Mucosa of descending colon (tissue), 3 donors: ENCODE results near the gene TREML1. TPM values are rescaled to one million over a fixed set of nuclear protein-coding genes. Genes with fewer than 3 reads are reported as not detected.

Source experiments
- ATAC-seq: fragments of 200-7000 bp; cut with Tn5 transposase; one replicate; pipeline ENCODE4 v1.9.1; 2020; ENCODE audit warnings: mild to moderate bottlenecking, moderate library complexity
- DNase-seq, 3 donors: peaks; one replicate each; pipeline ENCODE4 v3.0.0-alpha.2; 2020
- H3K36me3 ChIP-seq: fragments of 200-600 bp; one replicate; pipeline ENCODE4 v1.8.0; 2021; ENCODE audit warnings: low read depth, mild to moderate bottlenecking
- H3K4me1 ChIP-seq: fragments of 200-600 bp; one replicate; pipeline ENCODE4 v1.8.0; 2021; ENCODE audit warnings: low read depth, mild to moderate bottlenecking
- H3K4me3 ChIP-seq: fragments of 200-600 bp; one replicate; pipeline ENCODE4 v1.8.0; 2021; ENCODE audit warnings: mild to moderate bottlenecking
- H3K9me3 ChIP-seq: fragments of 200-600 bp; one replicate; pipeline ENCODE4 v1.8.0; 2021; ENCODE audit warnings: mild to moderate bottlenecking
- CTCF ChIP-seq: fragments of 200-600 bp; IDR thresholded peaks from one replicate; pipeline ENCODE4 v1.8.0; 2022; ENCODE audit warnings: antibody characterized with exemption, mild to moderate bottlenecking
- intact Hi-C, 2 donors: fragments of 100-400 bp; cut with DNase I in 1 of 2; cut with micrococcal nuclease in 1 of 2; formaldehyde crosslinking; loops; one replicate each; pipeline versions ENCODE4 v1.11.0 to v1.11.1; 2022; cut with DNase I, micrococcal nuclease
- total RNA-seq, 3 donors: library from RNA; stranded (reverse); fragmentation: NEBNext Ultra II Directional in 2 of 3; extraction: Animal tissue kit (Norgen Biotek cat#: 25700) in 2 of 3; gene quantifications; one replicate each; pipeline versions ENCODE4 v1.2.1 to v1.2.4, GENCODE V29; 2021 to 2023
- donor health status: DM: no; HTN: no; CAD: no; lungs with moderate emphysema.
- donor health status: DM: no; HTN: no; CAD: no.
- donor health status: DM: no; HTN: yes; CAD: no.

The TREML1 gene
- total RNA-seq, 3 donors from 2014 or later = 0.35 TPM; not detected in 2

GRCh38 chr6:41176189-41176588 lies 22.0 kb upstream of the TREML1 start:
- ATAC-seq (no peak), DNase-seq (no peak)
- Histone ChIP-seq H3K9me3 (no peaks in the 10 kb centered on the region), H3K4me1 (no peaks in the 10 kb centered on the region), H3K4me3 (no peak overlapping the region), H3K36me3 (peaks cover 3% of the 10 kb centered on the region)
- intact Hi-C loops = no loop called here
- no peak for TF ChIP-seq CTCF

GRCh38 chr6:41175084-41175483 lies 20.9 kb upstream of the TREML1 start:
- ATAC-seq (no peak), DNase-seq (no peak)
- Histone ChIP-seq H3K9me3 (no peaks in the 10 kb centered on the region), H3K4me1 (no peaks in the 10 kb centered on the region), H3K36me3 (peaks cover 3% of the 10 kb centered on the region), H3K4me3 (no peak overlapping the region)
- intact Hi-C loops = no loop called here
- TF ChIP-seq CTCF = no peak

- no peak for TF ChIP-seq CTCF
- ATAC-seq (no peak), DNase-seq (no peak)
- no peaks in the 10 kb centered on the region for H3K4me1 ChIP-seq
- peaks cover 3% of the 10 kb centered on the region for H3K36me3 ChIP-seq
- intact Hi-C loops = no loop called here
- H3K9me3 ChIP-seq = no peaks in the 10 kb centered on the region
- H3K4me3 ChIP-seq = no peak overlapping the region
These were observed 20.5 kb upstream of the TREML1 start for GRCh38 chr6:41174610-41175009.

GRCh38 chr6:41171908-41172307 lies 17.8 kb upstream of the TREML1 start:
- intact Hi-C loops = no loop called here
- Histone ChIP-seq H3K9me3 (no peaks in the 10 kb centered on the region), H3K4me1 (no peaks in the 10 kb centered on the region), H3K36me3 (peaks cover 3% of the 10 kb centered on the region), H3K4me3 (no peak overlapping the region)
- no peak for ATAC-seq
- no peak for TF ChIP-seq CTCF
- DNase-seq = no peak

GRCh38 chr6:41170547-41171160 lies 16.5 kb upstream of the TREML1 start:
- Histone ChIP-seq H3K36me3 (peaks cover 3% of the 10 kb centered on the region), H3K9me3 (no peaks in the 10 kb centered on the region), H3K4me3 (no peak overlapping the region), H3K4me1 (no peaks in the 10 kb centered on the region)
- ATAC-seq (no peak), DNase-seq (no peak)
- no peak for TF ChIP-seq CTCF
- intact Hi-C loops = no loop called here
